CD14-positive monocyte (primary cell): ENCODE measurements around the gene MYB. TPM values are rescaled to one million over a fixed set of nuclear protein-coding genes. Genes with fewer than 3 reads are reported as not detected.

ENCODE experiments used
- DNase-seq, 3 donors: peaks; one replicate each; pipeline ENCODE4 v3.0.0-alpha.2; 2011 to 2022
- H2AFZ ChIP-seq: 2 replicates; pipeline ENCODE4 v1.6.0; 2012; ENCODE audit warnings: mild to moderate bottlenecking, low read depth, low read length, inconsistent platforms; ENCODE audit not compliant: insufficient read depth, poor library complexity, severe bottlenecking
- H3K27ac ChIP-seq, 2 donors: 1 replicate in 1 of 2; 2 replicates in 1 of 2; pipeline ENCODE4 v1.5.1; 2012 to 2013; ENCODE audit warnings: low read length in 2 of 2, control low read depth in 1 of 2, inconsistent platforms in 1 of 2, low read depth in 1 of 2, mild to moderate bottlenecking in 1 of 2
- H3K27me3 ChIP-seq, 2 donors: one replicate each; pipeline versions ENCODE4 v1.6.0 to v1.6.1; 2011 to 2013; ENCODE audit warnings: low read length in 2 of 2; ENCODE audit not compliant: control insufficient read depth in 2 of 2, insufficient read depth in 2 of 2
- H3K36me3 ChIP-seq, 2 donors: replicated peaks in 1 of 2; 1 replicate in 1 of 2; 2 replicates in 1 of 2; pipeline versions ENCODE4 v1.5.1 to v1.6.1; 2012 to 2013; ENCODE audit warnings: low read length in 2 of 2, control low read depth in 1 of 2, inconsistent platforms in 1 of 2, mild to moderate bottlenecking in 1 of 2; ENCODE audit not compliant: insufficient read depth in 2 of 2, control insufficient read depth in 1 of 2
- H3K4me1 ChIP-seq, 2 donors: 1 replicate in 1 of 2; 2 replicates in 1 of 2; pipeline versions ENCODE4 v1.5.1 to v1.6.1; 2012 to 2013; ENCODE audit warnings: low read length in 2 of 2, control low read depth in 1 of 2, inconsistent platforms in 1 of 2, mild to moderate bottlenecking in 1 of 2, moderate library complexity in 1 of 2; ENCODE audit not compliant: insufficient read depth in 2 of 2, control insufficient read depth in 1 of 2
- H3K4me2 ChIP-seq: replicated peaks from 2 replicates; pipeline ENCODE3; 2012; ENCODE audit warnings: low read length, moderate library complexity, mild to moderate bottlenecking; ENCODE audit not compliant: poor library complexity, severe bottlenecking; ENCODE audit errors: extremely low read depth
- H3K4me3 ChIP-seq, 3 experiments: fragments of 200-600 bp in 1 of 3; sonication (generic) in 1 of 3; replicated peaks in 1 of 3; 1 replicate in 2 of 3; 2 replicates in 1 of 3; pipeline ENCODE4 v1.5.1; 2011 to 2013; ENCODE audit warnings: low read length in 3 of 3, mild to moderate bottlenecking in 3 of 3, control low read depth in 2 of 3, low read depth in 2 of 3, inconsistent platforms in 1 of 3, moderate library complexity in 1 of 3
- H3K79me2 ChIP-seq: 2 replicates; pipeline ENCODE4 v1.6.0; 2012; ENCODE audit warnings: mild to moderate bottlenecking, control low read depth, inconsistent platforms, low read length, moderate library complexity; ENCODE audit not compliant: insufficient read depth
- H3K9ac ChIP-seq: 2 replicates; pipeline ENCODE4 v1.6.0; 2017; ENCODE audit warnings: low read length, mild to moderate bottlenecking; ENCODE audit not compliant: insufficient read depth, poor library complexity, severe bottlenecking
- H3K9me3 ChIP-seq, 2 donors: replicated peaks in 1 of 2; 1 replicate in 1 of 2; 2 replicates in 1 of 2; pipeline versions ENCODE4 v1.5.1 to v1.6.1; 2012 to 2013; ENCODE audit warnings: low read length in 2 of 2, control low read depth in 1 of 2; ENCODE audit not compliant: control insufficient read depth in 1 of 2, insufficient read depth in 1 of 2
- H4K20me1 ChIP-seq: 2 replicates; pipeline ENCODE4 v1.6.0; 2012; ENCODE audit warnings: mild to moderate bottlenecking, low read length, control low read depth, moderate library complexity; ENCODE audit not compliant: insufficient read depth
- H3K27ac Mint-ChIP-seq, 7 donors: one replicate each; pipeline ENCODE4 v1.8.0; 2020; ENCODE audit warnings: mild to moderate bottlenecking in 7 of 7, mixed read lengths in 7 of 7, moderate library complexity in 6 of 7, inconsistent platforms in 2 of 7
- H3K27me3 Mint-ChIP-seq, 3 donors: one replicate each; pipeline ENCODE4 v1.8.0; 2021 to 2022; ENCODE audit warnings: low read depth in 3 of 3, mild to moderate bottlenecking in 3 of 3, mixed read lengths in 3 of 3, moderate library complexity in 3 of 3, inconsistent platforms in 1 of 3
- H3K36me3 Mint-ChIP-seq, 2 donors: one replicate each; pipeline ENCODE4 v1.8.0; 2020; ENCODE audit warnings: mixed read lengths in 2 of 2, inconsistent platforms in 1 of 2, mild to moderate bottlenecking in 1 of 2
- H3K4me1 Mint-ChIP-seq: one replicate; pipeline ENCODE4 v1.8.0; 2020; ENCODE audit warnings: mild to moderate bottlenecking, mixed read lengths
- H3K4me3 Mint-ChIP-seq, 2 donors: one replicate each; pipeline ENCODE4 v1.8.0; 2020; ENCODE audit warnings: mild to moderate bottlenecking in 2 of 2, mixed read lengths in 2 of 2, moderate library complexity in 1 of 2
- H3K9me3 Mint-ChIP-seq, 7 donors: one replicate each; pipeline ENCODE4 v1.8.0; 2020 to 2022; ENCODE audit warnings: mixed read lengths in 7 of 7, mild to moderate bottlenecking in 6 of 7, moderate library complexity in 6 of 7, inconsistent platforms in 2 of 7
- CTCF ChIP-seq: fragments of 200-600 bp; IDR thresholded peaks from one replicate; pipeline ENCODE4 v1.8.0; 2022; ENCODE audit warnings: antibody characterized with exemption, mild to moderate bottlenecking
- WGBS: methylation state at CpG from one replicate; pipeline ENCODE4 v1.1.5; 2013; ENCODE audit warnings: missing lambda C conversion rate; ENCODE audit not compliant: insufficient coverage; 5-methylcytosine and 5-hydroxymethylcytosine counted together
- intact Hi-C, 2 donors: fragments of 100-400 bp; cut with micrococcal nuclease; formaldehyde crosslinking; loops; one replicate each; pipeline versions ENCODE4 v1.15.0 to v1.15.1; 2023
- polyA plus RNA-seq, 3 donors: library from polyadenylated mRNA; depleted of rRNA in 1 of 3; unstranded in 2 of 3; stranded (reverse) in 1 of 3; fragments of 300-500 nt in 2 of 3; fragments of >200 nt in 1 of 3; fragmentation: Illumina TruSeq in 2 of 3; gene quantifications; 1 replicate in 2 of 3; 2 replicates in 1 of 3; pipeline ENCODE4 v1.2.3, GENCODE V29; 2012 to 2021

Gene MYB
- polyA plus RNA-seq, 3 donors: 1.5 to 2.2 (median 1.7) TPM

GRCh38 chr6:135258970-135259369, 77.9 kb downstream of the MYB start:
- H3K36me3 Mint-ChIP-seq: no peaks in the 10 kb centered on the region
- no peak overlapping the region for H3K4me3 ChIP-seq
- peaks cover 5 to 12% of the 10 kb centered on the region in 2 donors for H3K4me1 ChIP-seq
- WGBS: no CpG with 5 or more reads among the region's 6 CpGs
- no peak overlapping the region for H3K9ac ChIP-seq
- peak overlapping the region; percentile 31 for H2AFZ ChIP-seq
- TF ChIP-seq CTCF: no peak
- H3K27ac Mint-ChIP-seq: no peak overlapping the region
- intact Hi-C loops: no loop called here
- no peak for DNase-seq
- peaks cover 22% of the 10 kb centered on the region for H3K4me1 Mint-ChIP-seq
- H4K20me1 ChIP-seq: no peaks in the 10 kb centered on the region
- H3K9me3 ChIP-seq: no peaks in the 10 kb centered on the region
- H3K27me3 ChIP-seq: no peaks in the 10 kb centered on the region
- no peaks in the 10 kb centered on the region for H3K27me3 Mint-ChIP-seq
- H3K27ac ChIP-seq: no peak overlapping the region
- no peak overlapping the region for H3K4me3 Mint-ChIP-seq
- no peaks in the 10 kb centered on the region for H3K36me3 ChIP-seq
- H3K9me3 Mint-ChIP-seq: peaks cover 0 to 3% (median 0%) of the 10 kb centered on the region in 7 donors
- H3K4me2 ChIP-seq: no peak overlapping the region
- H3K79me2 ChIP-seq: no peaks in the 10 kb centered on the region

- intact Hi-C loops: no loop called here
- no peak overlapping the region for H3K4me3 Mint-ChIP-seq
These were observed 79.5 kb downstream of the MYB start for GRCh38 chr6:135260612-135261011.

More at GRCh38 chr6:135260612-135261011, 79.5 kb downstream of the MYB start:
- WGBS: 100% methylated on average over 1 of the region's 4 CpGs
- Mint-ChIP-seq H3K36me3 (no peaks in the 10 kb centered on the region), H3K27ac (no peak overlapping the region), H3K4me1 (peaks cover 13% of the 10 kb centered on the region), H3K27me3 (no peaks in the 10 kb centered on the region), H3K9me3 (no peaks in the 10 kb centered on the region)
- H3K79me2 ChIP-seq: no peaks in the 10 kb centered on the region
- no peaks in the 10 kb centered on the region for H3K36me3 ChIP-seq
- H3K9ac ChIP-seq: no peak overlapping the region
- H4K20me1 ChIP-seq: no peaks in the 10 kb centered on the region
- H3K4me1 ChIP-seq: peaks cover 0 to 6% of the 10 kb centered on the region in 2 donors
- no peaks in the 10 kb centered on the region for H3K27me3 ChIP-seq
- TF ChIP-seq CTCF: no peak
- no peak for DNase-seq
- H3K4me3 ChIP-seq: no peak overlapping the region
- no peak overlapping the region for H3K4me2 ChIP-seq
- H2AFZ ChIP-seq: no peak overlapping the region
- no peaks in the 10 kb centered on the region for H3K9me3 ChIP-seq
- no peak overlapping the region for H3K27ac ChIP-seq
